Kidney tubule cell (primary cell): ENCODE data around the gene CCDC122.

Experiments
- DNase-seq: peaks from one replicate; pipeline ENCODE4 v3.0.0-alpha.2; 2018; ENCODE audit warnings: low spot score

CCDC122 gene

DNA sequence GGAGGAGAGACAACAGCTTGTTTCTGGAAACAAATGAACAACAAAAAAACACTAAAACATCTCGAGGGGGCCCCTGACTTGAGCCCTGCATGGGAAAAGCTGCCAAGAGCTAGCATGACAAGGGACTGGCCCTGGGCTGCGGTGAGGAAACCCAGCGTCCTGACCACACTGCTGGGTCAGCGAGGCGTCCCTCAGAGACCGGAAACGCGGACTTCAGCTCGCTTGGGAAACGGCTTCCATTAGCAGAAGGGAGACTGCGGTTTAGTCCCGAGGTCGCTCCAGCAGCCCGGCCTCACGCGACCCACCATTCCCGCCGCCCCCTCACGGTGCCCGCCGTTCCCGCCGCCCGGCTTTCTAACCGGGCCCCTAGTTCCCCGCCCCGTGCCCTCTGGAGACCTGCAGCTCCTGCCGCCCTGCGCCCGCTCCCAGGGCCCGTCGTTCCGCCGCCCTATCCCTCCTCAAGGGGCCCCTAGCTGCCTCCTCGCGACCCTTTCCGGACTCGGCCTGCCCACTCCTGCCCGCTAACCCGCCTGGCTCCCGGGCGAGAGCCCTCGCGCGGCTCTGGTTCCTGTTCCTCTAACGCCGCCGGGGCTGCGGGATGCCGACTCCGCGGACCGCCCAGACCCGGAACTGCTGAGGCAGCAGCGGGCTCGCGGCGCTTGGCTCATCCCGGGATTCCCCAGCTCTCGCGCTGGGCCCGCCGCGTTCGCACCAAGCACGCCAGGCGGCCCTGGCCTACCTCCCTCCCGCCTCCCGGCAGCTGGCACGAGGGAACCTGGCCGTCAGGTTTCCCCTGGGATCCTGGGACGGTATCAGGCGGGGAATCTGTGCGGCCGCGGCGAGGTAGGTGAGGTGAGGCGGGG is at the start of gene CCDC122:
TSS of gene CCDC122 (minus strand) at position 849 of the 863 bp plus-strand sequence. CDS start 10,364 bp downstream, outside the sequence.
- DNase-seq = peak; percentile 88

DNA sequence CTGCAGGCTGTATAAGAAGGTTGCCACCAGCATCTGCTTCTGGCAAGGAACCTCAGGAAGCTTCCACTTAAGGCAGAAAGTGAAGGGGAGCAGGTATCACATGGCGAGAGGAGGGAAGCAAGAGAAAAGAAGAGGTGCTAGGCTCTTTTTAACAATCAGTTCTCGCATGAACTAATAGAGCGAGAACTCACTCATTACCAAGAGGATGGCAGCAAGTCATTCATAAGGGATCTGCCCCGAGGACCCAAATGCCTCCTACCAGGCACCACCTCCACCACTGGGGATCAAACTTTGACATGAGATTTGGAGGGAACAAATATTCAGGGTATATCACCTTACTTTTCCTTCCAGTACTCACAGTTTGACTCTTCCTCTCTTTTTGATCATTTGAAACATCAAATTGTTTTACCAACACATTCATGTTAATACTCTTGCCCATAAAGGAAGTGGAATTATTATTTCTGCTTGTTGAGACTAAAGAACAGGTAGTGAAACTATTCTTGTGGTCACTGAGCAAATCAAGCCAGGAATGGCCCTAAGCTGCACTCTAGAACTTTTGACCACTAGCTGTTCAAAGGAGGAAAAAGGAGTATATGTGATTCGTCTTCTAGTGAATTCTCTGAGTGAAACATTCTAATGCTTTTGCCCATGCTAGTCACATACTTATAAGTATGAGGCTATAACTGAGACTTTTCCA is 45.2 kb upstream of the CCDC122 start:
- DNase-seq = peak; percentile 26

DNA sequence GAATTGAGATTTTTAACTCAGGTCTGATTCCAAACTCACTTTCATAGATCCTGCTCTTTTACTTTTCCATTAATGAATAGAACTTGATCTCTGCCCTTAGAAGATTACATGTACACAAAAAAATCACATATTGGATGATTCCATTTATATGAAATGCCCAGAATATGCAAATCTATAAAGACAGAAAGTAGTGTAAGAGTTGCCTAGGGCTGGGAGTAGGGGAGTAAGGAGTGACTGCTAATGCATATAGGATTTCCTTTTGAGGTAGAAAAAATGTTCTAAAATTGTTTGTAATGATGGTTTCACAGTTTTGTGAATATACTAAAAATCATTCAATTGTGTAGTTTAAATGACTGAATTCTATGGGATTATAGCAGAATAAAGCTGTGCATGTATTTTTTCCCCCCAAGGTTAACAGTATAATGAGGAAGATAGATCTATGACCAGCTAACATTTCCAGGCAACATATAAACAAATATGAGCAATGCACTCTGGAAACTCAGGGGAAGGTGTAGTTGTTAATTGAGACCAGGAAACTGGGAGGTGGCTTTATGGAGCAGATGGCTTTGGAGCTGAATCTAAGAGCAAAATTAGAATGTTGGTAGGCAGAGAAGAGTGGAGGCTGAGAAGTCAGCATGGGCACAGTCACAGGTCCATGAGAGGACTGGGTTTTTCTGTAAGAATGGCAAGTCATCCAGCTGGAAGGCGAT is 41.6 kb upstream of the CCDC122 start:
- no peak for DNase-seq

DNA sequence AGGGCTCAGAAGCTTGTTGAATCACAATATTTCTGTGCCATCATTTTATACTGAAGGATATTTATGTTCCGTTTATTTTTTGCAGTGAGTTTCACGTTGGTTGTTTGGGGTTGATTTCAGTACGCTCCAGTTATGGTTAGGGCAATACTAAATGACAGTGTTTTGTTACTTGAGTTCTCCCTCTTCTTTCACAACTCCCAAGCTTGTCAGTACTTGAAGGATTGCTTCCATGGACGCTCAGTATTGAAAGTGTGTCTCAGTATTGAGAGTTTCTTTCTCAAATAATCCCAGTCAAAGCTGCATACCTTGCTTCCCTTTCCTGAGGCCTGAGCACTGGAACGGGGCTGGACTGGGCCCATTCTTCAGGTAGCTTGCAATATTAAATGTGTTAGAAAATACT is 39.1 kb upstream of the CCDC122 start:
- DNase-seq = no peak

DNA sequence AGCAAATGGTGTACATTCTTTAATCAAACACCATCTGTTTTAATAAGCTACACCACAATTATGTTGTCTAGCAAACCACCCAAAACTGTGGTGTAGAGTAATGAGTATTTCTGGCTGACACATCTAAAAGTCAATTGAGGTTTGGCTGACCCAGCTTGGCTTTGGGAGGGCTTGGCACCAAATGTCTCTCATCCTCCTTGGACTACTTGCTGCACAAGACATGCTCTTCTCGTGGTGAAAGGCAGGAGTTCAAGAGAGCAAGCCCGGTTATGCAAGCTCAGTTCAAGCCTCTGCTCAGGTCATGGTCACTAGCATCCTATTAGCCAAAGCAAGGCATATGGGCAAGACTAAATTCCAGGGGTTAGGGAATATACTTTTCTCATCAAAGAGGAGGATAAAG is 37.3 kb upstream of the CCDC122 start:
- no peak for DNase-seq

DNA sequence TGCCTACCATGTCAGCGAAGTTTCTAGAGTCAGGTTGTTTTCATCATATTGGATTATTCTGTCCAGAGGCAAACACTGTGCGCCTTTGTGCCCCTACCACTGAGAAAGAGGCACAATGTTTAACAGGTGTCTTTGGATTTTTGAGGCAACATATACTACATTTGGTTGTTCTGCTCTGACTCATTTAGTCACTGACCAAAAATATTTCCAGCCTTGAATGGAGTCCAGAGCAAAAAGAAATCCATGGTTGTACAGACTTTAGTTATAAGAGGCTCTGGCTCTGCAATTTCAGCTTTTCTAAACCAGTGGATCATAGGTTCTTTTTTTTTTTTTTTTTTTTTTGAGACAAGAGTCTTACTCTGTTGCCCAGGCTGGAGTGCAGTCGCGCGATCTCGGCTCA is 35.9 kb upstream of the CCDC122 start:
- DNase-seq = no peak

DNA sequence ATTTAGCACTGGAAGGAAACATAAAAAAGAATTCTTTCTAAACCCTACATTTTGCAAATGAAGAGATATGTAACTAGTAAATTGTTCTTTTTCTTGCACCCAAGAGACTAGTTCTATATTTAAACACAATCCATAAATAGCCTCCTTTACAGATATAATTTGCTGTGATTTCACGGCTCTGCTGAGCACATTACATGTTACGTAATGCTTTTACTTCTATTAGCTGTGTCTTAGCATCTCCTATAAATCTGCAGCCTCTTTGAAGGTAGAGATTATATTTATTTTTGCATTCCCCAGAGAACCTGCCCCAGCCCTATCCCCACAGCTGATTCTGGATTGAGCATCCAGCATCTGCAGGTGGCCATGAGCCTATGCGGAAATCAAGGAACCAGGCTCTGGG is 32.3 kb upstream of the CCDC122 start:
- no peak for DNase-seq

DNA sequence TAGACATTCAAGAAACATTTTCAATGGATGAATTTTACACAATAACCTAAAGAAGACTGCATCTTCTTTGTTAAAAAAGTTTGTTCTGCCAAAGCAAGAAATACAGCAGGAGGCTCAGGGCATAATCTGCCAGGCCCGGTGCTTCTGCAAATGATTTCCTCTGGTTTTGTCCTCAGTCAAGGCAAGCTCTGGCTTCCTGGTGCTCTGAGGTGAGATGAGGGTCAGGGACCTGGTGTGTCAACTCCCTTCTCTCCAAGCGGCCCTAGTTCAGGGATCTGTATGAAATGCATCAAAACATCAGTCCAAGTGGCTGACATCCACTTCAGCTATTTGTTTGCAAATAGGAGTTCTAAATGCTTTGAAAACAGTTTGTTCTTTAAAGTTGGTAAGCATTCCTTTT is 31.7 kb upstream of the CCDC122 start:
- DNase-seq = no peak

DNA sequence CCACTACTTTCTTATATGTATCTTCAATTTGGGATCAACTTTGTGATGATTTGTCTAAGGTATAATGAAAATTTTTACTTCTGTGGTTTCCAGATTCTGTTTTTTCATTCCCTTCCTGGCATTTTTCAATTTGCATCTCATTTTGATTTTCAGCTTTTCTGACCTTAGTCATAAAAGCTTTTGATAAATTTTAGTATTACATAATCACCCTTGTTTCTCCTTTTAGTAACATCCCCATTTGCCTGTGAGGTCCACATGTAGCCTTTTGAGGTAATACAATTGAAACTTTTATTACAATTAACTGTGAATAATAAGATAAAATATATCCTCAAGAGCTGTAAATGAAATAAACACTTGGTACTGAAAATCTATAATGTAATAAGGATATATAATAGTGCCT is 31.3 kb upstream of the CCDC122 start:
- no peak for DNase-seq

DNA sequence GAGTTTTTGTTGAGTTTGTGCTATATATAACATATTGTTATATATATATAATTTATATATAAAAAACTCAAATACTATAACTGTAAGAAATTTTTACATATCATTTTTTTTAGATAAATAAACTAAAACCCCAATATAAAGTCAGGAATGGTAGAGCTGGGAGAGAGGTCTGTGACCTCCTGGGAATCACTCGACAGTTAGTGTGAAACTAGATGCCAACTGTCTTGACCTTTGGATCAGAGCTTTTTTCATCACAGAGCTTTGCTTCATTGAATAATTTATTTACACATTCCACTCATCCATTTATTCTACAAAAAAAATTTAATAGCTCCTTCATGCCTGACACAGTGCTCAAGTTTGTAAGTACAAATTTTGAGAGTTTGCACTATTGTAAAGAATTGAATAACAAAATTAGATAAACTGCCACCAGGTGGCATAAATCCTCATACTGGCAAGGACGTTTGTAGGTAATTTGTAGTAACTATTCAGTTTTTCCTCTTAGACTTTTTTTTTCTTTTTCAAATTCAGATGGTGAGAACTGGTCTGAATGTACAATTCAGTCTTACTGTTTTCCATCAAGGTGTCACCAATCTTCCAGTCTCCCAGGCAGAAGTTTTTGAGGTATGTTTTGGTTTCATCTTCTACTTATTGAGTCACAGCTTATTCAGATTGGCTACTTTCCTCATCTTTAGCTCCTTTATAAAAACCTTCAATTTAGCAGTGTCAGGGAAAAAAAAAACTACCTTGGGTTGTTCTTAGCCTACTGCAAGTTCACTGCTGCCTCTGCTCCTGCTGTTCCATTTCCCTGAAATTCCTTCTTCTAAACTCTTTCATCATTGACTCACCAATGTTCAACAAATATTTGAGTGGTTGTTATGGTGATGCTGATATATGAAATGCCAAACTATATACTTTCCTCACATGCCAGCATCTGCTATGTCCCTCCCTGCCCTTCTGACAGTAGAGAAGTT is 28.9 kb upstream of the CCDC122 start:
- DNase-seq = peak; percentile 79

DNA sequence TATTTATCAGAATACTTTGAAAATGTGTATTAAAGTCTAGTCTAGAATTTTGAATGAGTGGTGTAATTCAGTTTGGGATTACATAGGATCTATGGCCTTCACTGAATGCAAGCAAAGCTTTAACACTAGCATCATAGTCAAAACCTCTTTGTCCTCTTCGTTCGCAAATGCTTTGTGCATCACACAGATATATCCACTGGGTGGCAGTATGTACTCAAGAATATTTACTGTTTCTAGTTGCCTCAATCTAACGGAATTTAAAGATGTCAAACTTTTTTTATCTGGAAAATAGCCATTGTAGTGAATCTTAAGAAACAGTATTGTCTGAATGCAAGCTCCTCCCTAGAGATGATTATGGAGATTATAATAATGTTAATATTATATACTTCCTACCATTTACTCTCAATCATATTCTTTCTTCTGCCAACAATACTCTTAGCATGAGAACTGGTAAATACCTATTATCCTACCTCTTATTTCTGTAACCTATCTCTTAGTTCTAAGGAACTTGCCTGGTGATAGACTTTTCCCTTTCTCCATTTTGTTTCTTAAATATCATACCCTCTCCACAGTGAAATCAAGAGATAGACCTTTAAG is 26.0 kb upstream of the CCDC122 start:
- DNase-seq = peak; percentile 64

DNA sequence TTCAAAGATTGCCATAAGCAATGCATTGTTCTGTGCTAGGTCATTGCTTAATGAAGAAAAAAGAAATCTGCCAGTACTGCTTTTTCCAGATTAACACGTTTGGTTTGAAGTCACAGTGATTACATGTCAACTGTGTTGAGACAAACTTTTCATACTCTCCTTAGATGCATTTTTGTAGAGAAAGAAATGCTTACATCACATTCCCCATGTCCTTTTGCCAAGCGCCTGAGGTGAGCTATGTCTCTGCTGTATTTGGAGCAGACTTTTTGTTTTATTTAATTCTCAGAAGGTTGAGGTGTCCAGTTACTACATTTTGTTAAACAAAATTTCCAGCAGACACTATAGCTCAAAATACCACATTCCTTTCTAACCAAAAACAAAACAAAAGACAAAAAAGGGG is 16.4 kb upstream of the CCDC122 start:
- DNase-seq = no peak

DNA sequence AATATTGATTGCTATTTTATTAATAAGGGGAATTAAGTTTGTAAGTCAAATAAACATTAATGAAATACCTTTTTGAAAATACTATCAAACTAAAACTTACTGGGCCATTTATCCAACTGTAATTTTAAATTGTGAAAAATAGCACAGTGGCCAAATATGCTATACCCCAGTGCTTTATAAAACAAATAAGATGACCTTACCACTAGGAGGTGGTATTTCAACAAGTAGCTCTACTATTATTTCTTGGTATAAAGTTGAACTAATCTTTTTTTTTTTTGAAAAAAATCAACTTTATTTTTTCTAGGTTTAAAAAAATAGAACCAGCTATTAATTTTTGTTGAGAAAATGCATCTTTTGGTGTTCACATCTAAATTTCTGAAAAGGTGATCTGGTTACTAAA is 14.9 kb upstream of the CCDC122 start:
- no peak for DNase-seq

DNA sequence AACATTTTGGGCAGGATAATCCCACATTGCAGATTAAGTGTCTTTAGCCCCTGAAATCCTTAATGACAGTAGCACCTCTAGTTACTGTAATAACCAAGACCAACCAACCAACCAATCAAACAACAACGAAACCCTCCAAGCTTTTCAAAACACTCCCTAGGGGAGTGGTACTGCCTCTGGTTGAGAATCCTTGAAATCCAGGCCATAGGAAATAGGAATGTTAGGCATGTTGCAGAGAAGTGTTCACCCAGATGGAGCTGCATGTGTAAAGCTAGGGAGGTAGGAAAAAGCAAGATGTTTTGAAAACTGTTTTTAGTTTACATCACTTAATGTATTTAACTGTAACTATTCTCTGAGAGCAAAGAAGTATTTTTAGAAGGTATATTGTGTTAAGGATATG is 4.7 kb upstream of the CCDC122 start:
- no peak for DNase-seq

DNA sequence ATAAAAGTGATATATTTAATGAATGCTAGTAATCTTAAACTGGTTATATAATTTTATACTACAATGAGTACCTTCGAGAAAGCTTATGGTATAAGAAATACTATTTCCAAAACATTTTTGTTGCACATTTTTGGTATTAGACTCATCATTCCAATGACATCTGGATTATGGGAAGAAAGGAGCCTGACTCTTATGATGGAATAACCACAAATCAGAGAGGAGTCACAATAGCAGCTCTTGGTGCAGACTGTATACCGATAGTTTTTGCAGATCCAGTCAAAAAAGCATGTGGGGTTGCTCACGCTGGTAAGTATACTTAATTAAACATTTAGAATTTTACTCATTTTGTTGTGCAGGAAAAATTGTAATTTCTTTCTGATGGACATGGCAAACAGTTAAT is 4.1 kb upstream of the CCDC122 start:
- no peak for DNase-seq

DNA sequence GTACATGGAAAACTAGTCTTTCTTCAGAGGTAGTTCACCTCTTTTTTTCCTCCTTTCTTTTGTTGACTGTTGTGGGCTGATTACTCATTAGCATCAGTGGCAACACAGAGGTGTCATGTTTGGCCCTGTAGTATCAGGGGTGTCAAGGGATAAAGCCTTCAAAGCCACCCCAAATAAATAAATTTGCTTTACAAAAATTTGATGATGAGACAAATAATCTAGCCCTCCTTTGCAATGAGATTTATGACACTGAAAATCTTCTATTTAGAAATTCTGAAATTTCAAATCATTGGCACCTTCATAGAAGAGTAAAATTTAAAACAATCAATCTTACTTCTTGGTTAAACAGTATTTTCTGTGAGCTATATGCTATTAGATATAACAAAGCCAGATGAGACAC is 2.0 kb upstream of the CCDC122 start:
- DNase-seq = no peak

DNA sequence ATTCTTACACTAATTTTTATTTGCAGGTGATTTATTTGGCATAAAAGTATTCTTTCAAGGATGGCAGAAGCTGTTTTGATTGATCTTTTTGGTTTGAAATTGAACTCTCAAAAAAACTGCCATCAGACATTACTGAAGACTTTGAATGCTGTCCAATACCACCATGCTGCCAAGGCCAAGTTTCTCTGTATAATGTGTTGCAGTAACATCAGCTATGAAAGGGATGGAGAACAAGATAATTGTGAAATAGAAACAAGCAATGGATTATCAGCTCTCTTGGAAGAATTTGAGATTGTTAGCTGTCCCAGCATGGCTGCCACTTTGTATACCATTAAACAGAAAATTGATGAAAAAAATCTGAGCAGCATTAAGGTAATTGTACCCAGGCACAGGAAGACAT is 1.4 kb upstream of the CCDC122 start:
- no peak for DNase-seq

DNA sequence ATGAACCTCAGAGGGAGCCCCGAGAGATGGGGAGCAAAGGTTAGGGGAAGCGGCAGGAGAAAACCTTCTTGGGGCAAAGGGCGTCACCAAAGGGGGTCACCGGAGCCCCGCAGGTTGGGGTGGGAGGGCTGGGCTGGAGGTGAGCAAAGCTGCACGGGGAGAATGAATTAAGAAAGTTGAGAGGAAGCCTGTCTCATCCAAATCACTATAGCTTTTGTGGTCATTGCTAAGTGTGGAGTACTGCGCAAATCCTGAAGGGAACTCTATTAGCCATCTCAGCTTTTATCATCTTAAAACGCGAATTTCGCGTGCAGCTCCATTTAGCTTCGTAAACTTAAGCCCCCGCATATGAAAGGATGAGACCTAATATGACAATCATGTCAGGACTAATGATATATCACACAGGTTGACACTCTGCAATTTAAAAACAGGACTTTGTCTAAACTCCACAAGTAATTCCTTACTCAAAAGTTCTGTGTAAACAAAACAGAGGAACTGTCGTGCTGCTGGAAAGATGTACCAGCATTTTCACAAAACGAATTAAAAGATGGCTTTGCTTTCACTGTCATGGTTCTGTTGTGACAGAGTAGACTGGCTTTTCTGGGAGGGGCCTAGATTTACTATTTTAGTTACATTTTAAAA is 795 bp upstream of the CCDC122 start:
- DNase-seq = no peak

DNA sequence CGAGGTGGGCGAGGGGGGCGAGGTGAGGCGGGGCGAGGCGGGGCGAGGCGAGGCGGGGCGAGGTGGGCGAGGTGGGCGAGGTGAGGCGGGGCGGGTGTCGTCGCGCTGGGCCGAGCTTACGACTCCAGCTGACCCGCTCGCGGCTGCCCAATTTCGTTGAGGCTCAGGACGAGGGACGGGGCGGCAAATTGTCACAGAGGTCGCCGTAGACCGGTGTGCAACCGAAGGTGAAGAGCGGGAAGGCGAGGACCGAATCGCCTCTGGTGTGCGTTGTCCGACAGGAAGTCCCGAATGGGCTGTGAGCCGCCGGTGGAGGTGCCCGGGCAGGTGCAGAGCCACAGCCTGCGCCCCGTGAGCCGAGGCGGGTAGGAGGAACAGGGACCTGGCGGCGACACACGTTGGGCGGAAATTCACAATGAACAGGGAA is 228 bp upstream of the CCDC122 start, which contains the start of gene LACC1:
TSS of gene LACC1 (plus strand) at position 150 of the 427 bp plus-strand sequence. CDS start 1,082 bp downstream, outside the sequence.
- DNase-seq = no peak

DNA sequence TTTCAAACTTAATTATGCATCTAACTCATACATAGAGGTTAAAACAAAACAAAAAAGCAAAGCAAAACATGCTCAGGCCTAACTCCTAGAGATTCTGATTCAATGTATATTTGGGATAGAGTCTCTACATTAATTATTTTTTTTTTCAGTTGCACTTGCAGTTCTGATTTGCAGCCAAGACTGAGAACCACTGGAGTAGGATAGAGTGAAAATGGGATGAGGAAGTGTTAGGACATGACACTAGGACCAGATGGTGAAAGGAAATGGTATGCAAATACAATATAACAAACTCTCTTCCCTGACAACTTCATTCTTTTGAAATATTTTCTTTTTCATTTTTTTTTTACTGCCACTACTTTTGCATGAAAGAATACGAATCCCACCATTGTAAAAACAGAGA is 1.8 kb downstream of the CCDC122 start:
- no peak for DNase-seq

DNA sequence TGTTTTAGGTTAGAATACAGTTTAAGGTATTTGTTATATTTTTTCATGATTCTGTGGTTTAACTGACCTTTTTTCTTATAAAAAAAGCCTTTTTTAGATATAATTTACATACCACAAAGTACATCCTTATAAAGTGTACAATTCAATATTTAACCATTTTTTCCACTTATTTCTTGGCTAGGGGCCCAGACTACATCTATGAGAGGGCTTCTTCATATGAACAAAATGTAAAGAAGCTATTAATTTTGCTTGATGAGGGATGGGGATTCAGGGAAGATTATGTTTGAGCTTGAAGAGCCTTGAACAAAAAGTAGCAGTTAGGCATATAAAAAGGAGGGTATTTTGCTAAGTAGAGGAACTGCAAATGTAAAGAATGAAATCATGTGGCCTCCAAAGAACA is 2.2 kb downstream of the CCDC122 start:
- DNase-seq = no peak
